GM21723 (cell line): ENCODE measurements around the gene PUS10.
"Not testable (repeated sequence)": the region's sequence is repeated elsewhere in the genome, so short reads cannot be mapped to it uniquely, and the experiment has no call there.

Experiments used
- ATAC-seq: cut with Tn5 transposase; IDR thresholded peaks from one replicate; pipeline ENCODE4 v1.9.1; 2021; ENCODE audit warnings: mild to moderate bottlenecking, moderate library complexity; ENCODE audit not compliant: unreplicated experiment

Gene PUS10

GRCh38 chr2:61017556-61018317 is at the start of gene PUS10, which contains the start of gene PEX13:
TSS of gene PUS10 (minus strand) at chr2:61018255. CDS start at chr2:61011890, 6,365 bp downstream.
TSS of gene PEX13 (plus strand) at chr2:61017720. CDS start at chr2:61017760, 40 bp downstream.
- peak; percentile 89 for ATAC-seq

- peak; percentile 96 for ATAC-seq
Observed at GRCh38 chr2:61065714-61066709, 48.0 kb upstream of the PUS10 start, which contains the start of gene SANBR. TSS of gene SANBR (plus strand) at chr2:61065871. CDS start at chr2:61070351, 4,480 bp downstream.

- ATAC-seq, result no peak
Observed at GRCh38 chr2:61059382-61059781, 41.3 kb upstream of the PUS10 start.

GRCh38 chr2:61057562-61057961 is 39.5 kb upstream of the PUS10 start:
- ATAC-seq, result no peak

- ATAC-seq, result no peak
Observed at GRCh38 chr2:61055557-61055956, 37.5 kb upstream of the PUS10 start.

GRCh38 chr2:61045999-61046398 is 27.9 kb upstream of the PUS10 start:
- ATAC-seq, result no peak

- no peak for ATAC-seq
Observed at GRCh38 chr2:61045226-61045625, 27.2 kb upstream of the PUS10 start.

- peak; percentile 54 for ATAC-seq
Observed at GRCh38 chr2:61044636-61045035, 26.6 kb upstream of the PUS10 start.

- ATAC-seq, result no peak
Observed at GRCh38 chr2:61042807-61043206, 24.8 kb upstream of the PUS10 start.

- not testable (repeated sequence) for ATAC-seq
Observed at GRCh38 chr2:61036643-61037042, 18.6 kb upstream of the PUS10 start.

GRCh38 chr2:61034592-61034991 is 16.5 kb upstream of the PUS10 start:
- not testable (repeated sequence) for ATAC-seq

GRCh38 chr2:61029533-61029932 is 11.5 kb upstream of the PUS10 start:
- no peak for ATAC-seq

GRCh38 chr2:61023670-61024069 is 5.6 kb upstream of the PUS10 start:
- no peak for ATAC-seq

GRCh38 chr2:61021228-61021660 is 3.2 kb upstream of the PUS10 start:
- ATAC-seq, result no peak

GRCh38 chr2:61018798-61019197 is 743 bp upstream of the PUS10 start:
- no peak for ATAC-seq

GRCh38 chr2:61018318-61018755 is 282 bp upstream of the PUS10 start:
- ATAC-seq, result no peak

- peak; percentile 72 for ATAC-seq
Observed at GRCh38 chr2:61017003-61017555, 976 bp downstream of the PUS10 start.

GRCh38 chr2:61016392-61017002 is 1.6 kb downstream of the PUS10 start:
- peak; percentile 4 for ATAC-seq

GRCh38 chr2:61015976-61016375 is 2.1 kb downstream of the PUS10 start:
- no peak for ATAC-seq

- ATAC-seq, result no peak
Observed at GRCh38 chr2:61014763-61015162, 3.3 kb downstream of the PUS10 start.

- no peak for ATAC-seq
Observed at GRCh38 chr2:61013382-61013781, 4.7 kb downstream of the PUS10 start.
